ENCODE measurements around the gene TKFC. TPM values are rescaled to one million over a fixed set of nuclear protein-coding genes. Genes with fewer than 3 reads are reported as not detected.

TKFC gene
- total RNA-seq, 1 donor from 2014 or later: 12.3 TPM

DNA sequence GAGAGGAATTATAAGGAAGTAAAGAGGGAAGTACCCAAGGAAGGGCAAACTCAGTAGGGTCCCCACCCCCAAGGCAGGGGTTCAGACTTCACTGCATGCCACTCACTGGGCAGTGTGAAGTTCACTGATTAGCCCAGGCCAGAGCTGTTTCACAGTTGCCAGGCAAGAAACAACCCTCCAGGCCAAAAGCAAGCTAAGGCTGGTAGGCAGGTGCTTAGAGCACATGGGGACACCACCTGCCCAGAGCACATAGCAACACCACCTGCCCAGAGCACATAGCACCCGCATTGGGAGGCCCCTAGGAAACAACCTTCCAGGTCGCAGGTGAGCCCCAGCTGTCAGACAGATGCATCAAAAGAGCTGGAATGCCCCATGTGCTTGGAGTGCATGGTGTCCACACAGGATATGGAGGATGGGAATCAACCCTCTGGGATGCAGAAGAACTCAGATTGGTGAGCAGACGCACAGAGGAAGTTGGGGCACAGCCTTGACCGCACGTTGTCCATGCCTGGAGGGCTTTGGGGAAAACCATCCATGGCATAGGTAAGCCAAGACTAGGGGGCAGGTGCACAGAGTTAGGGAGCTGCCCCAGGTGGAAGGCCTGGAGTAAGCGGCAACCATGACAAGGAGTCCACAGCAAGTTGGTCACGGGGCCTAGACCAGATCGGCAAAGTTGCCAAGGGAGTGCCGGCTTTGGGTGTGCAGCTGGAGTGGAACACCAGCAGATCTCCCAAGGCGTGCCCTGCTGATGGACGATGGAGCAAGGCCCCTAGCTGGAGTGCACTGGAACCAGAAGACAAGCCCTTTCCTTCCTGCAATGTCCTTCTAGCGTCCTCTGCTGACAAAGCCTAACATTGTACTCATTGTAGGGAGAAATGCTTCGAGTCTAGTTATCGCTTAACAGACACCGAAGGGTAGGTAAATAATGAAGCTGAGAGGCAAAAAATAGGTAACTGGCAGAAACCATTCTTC is 51.5 kb downstream of the TKFC start:
- ATAC-seq: no peak
- intact Hi-C loops (cut with DNase I): loop anchor here (1.0 kb wide), 1 partner anchor 48 kb away; no protein-coding TSS in a partner anchor
- no peak for DNase-seq (ENCODE audit: missing footprints)

DNA sequence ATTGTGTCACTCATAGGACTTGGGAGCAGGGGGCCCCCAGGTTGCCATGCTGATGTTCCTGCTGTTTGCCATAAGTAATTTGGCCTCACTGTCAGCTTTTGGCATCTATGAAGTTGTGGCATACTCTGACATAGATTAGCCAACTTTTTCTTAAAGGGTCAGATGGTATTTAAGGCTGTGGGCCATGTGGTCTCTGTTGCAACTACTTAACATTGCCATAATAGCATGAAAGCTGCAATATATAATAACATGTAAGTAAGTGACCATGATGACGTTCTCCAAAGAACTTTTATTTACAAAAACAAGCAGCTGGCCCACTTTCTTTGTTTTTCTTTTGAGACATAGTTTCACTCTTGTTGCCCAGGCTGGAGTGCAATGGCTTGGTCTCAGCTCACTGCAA is 57.1 kb downstream of the TKFC start:
- ATAC-seq (no peak), DNase-seq (ENCODE audit: missing footprints) (no peak)
- intact Hi-C loops (cut with DNase I): no loop called here

DNA sequence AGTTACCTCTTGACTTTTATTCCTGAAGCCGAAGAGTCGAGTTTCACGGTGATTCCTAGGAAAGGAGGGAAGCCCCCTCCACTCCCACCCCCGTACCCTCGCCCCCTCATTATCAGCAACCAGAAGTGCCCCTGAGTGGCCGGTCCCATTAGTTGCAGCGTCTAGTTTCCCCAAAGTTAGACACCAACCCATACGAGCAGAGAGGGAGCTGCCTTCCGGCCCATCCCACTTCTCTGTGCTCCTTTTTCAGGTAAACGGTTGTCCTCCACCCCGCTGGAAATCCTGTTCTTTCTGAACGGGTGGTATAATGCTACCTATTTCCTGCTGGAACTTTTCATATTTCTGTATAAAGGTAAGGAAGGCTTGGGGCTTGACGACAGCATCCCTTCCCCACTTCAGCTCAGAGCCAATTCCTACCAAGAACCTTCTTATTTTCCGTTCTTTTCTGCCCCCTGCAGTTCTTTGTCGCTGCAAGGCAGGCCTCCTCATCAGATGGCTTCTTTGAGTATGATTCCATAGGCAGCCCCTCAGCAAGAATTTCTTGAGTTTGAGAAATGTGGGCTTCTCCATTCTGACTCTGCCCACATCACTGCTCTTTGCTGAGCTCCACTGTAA is 60.1 kb downstream of the TKFC start:
- DNase-seq (ENCODE audit: missing footprints) (no peak), ATAC-seq (no peak)
- intact Hi-C loops (cut with DNase I): no loop called here

Other genes starting within 250 kb of the TKFC start
- gene CD5, start 230.7 kb upstream of the TKFC start, total RNA-seq: not detected
- gene VPS37C, start 171.8 kb upstream of the TKFC start, total RNA-seq: 16.5 TPM
- 1.2 TPM for gene PGA3, start 129.7 kb upstream of the TKFC start, total RNA-seq
- not detected for gene PGA4, start 110.9 kb upstream of the TKFC start, total RNA-seq
- 0.95 TPM for gene PGA5, start 92.1 kb upstream of the TKFC start, total RNA-seq
- gene VWCE, start 37.9 kb upstream of the TKFC start, total RNA-seq: 1.0 TPM
- 113 TPM for gene DDB1, start 123 bp upstream of the TKFC start, total RNA-seq
- gene CYB561A3, start 28.7 kb downstream of the TKFC start, total RNA-seq: 14.6 TPM
- gene TMEM138, start 29.1 kb downstream of the TKFC start, total RNA-seq: 18.0 TPM
- 4.6 TPM for gene TMEM216, start 59.4 kb downstream of the TKFC start, total RNA-seq
- gene CPSF7, start 96.7 kb downstream of the TKFC start, total RNA-seq: 36.5 TPM
- 36.8 TPM for gene SDHAF2, start 96.9 kb downstream of the TKFC start, total RNA-seq
- 0.60 TPM for gene LRRC10B, start 175.5 kb downstream of the TKFC start, total RNA-seq
- 28.2 TPM for gene SYT7, start 247.8 kb downstream of the TKFC start, total RNA-seq

Measured in Right ventricle myocardium inferior (tissue), 1 donor.